DOHH2 (cell line): Measurements from ENCODE around the gene TMPO.
"Not testable (repeated sequence)": the region's sequence is repeated elsewhere in the genome, so short reads cannot be mapped to it uniquely, and the experiment has no call there.

Experiments
- H3F3A ChIP-seq: fragments of 200-600 bp; sonication (generic), shearing (Covaris generic); 2 replicates; pipeline ENCODE4 v1.6.0; 2016; ENCODE audit warnings: antibody characterized with exemption, mild to moderate bottlenecking; ENCODE audit not compliant: control insufficient read depth, insufficient read depth
- H3K27ac ChIP-seq: fragments of 200-600 bp; sonication (generic); 2 replicates; pipeline ENCODE4 v1.5.1; 2014; ENCODE audit warnings: low read depth, mild to moderate bottlenecking, low read length, moderate library complexity
- H3K27me3 ChIP-seq: fragments of 200-600 bp; sonication (generic); 2 replicates; pipeline ENCODE4 v1.6.1; 2014; ENCODE audit warnings: mild to moderate bottlenecking, low read length, mixed read lengths; ENCODE audit not compliant: control insufficient read depth
- H3K36me3 ChIP-seq: fragments of 200-600 bp; sonication (generic); 2 replicates; pipeline ENCODE4 v1.6.1; 2014; ENCODE audit warnings: mild to moderate bottlenecking, low read length, moderate library complexity, mixed read lengths; ENCODE audit not compliant: control insufficient read depth
- H3K4me1 ChIP-seq: fragments of 200-600 bp; sonication (generic); 2 replicates; pipeline ENCODE4 v1.6.1; 2014; ENCODE audit warnings: mild to moderate bottlenecking, low read length, mixed read lengths; ENCODE audit not compliant: control insufficient read depth
- H3K4me2 ChIP-seq: fragments of 200-600 bp; sonication (generic); 2 replicates; pipeline ENCODE4 v1.6.0; 2014; ENCODE audit warnings: mild to moderate bottlenecking, low read length, moderate library complexity
- H3K4me3 ChIP-seq: fragments of 200-600 bp; sonication (generic); 2 replicates; pipeline ENCODE4 v1.5.1; 2014; ENCODE audit warnings: mild to moderate bottlenecking, low read length, mixed read lengths
- H3K79me2 ChIP-seq: fragments of 200-600 bp; sonication (generic); 2 replicates; pipeline ENCODE4 v1.6.1; 2014; ENCODE audit warnings: mild to moderate bottlenecking, low read length, mixed read lengths; ENCODE audit not compliant: control insufficient read depth
- H3K9me2 ChIP-seq: fragments of 200-600 bp; sonication (generic); replicated peaks from 2 replicates; pipeline ENCODE4 v1.6.1; 2014; ENCODE audit warnings: mild to moderate bottlenecking, low read length, mixed read lengths; ENCODE audit not compliant: control insufficient read depth
- H3K9me3 ChIP-seq: fragments of 200-600 bp; sonication (generic); 2 replicates; pipeline ENCODE4 v1.6.1; 2014; ENCODE audit warnings: antibody characterized with exemption, low read length, mixed read lengths; ENCODE audit not compliant: control insufficient read depth, insufficient read depth
- H4K20me1 ChIP-seq: fragments of 200-600 bp; sonication (generic); 2 replicates; pipeline ENCODE4 v1.6.0; 2014; ENCODE audit warnings: low read depth, mild to moderate bottlenecking, antibody characterized with exemption, low read length, moderate library complexity; ENCODE audit not compliant: control insufficient read depth, insufficient read depth
- CTCF ChIP-seq: fragments of 200-600 bp; sonication (generic); IDR thresholded peaks from one replicate; pipeline ENCODE4 v1.5.1; 2014; ENCODE audit warnings: antibody characterized with exemption, mild to moderate bottlenecking, low read depth, low read length; ENCODE audit not compliant: poor library complexity, severe bottlenecking
- EZH2phosphoT487 ChIP-seq: fragments of 200-600 bp; sonication (generic); IDR thresholded peaks from 2 replicates; pipeline ENCODE4 v1.6.1; 2017; ENCODE audit warnings: borderline replicate concordance, mild to moderate bottlenecking, antibody characterized with exemption, low read length, moderate library complexity, mixed read lengths

Gene TMPO

GRCh38 chr12:98595243-98595988 is 80.0 kb downstream of the TMPO start:
- H3K4me3 ChIP-seq, result peak overlapping the region; percentile 88
- peaks cover 26% of the 10 kb centered on the region for H3K4me1 ChIP-seq
- H3K27me3 ChIP-seq, result no peaks in the 10 kb centered on the region
- H3F3A ChIP-seq, result peaks cover 42% of the 10 kb centered on the region
- H3K4me2 ChIP-seq, result peak overlapping the region; percentile 82
- peaks cover 67% of the 10 kb centered on the region for H3K36me3 ChIP-seq
- no peak overlapping the region for H3K27ac ChIP-seq
- peaks cover 63% of the 10 kb centered on the region for H3K79me2 ChIP-seq
- H3K9me2 ChIP-seq, result no peaks in the 10 kb centered on the region
- no peak for TF ChIP-seq CTCF
- TF ChIP-seq EZH2phosphoT487, result no peak
- H4K20me1 ChIP-seq, result peaks cover 37% of the 10 kb centered on the region; the same call in 1 of the 2 replicates
- no peaks in the 10 kb centered on the region for H3K9me3 ChIP-seq

- not testable (repeated sequence) for H3K4me2 ChIP-seq, H3K9me2 ChIP-seq, H3K27me3 ChIP-seq, H3K4me3 ChIP-seq, H3K9me3 ChIP-seq, H3K27ac ChIP-seq
- H3K36me3 ChIP-seq, result peaks cover 86% of the 10 kb centered on the region
- H4K20me1 ChIP-seq, result peaks cover 41% of the 10 kb centered on the region; the same call in 1 of the 2 replicates
- peaks cover 26% of the 10 kb centered on the region for H3K4me1 ChIP-seq
- H3K79me2 ChIP-seq, result peaks cover 63% of the 10 kb centered on the region
- peaks cover 58% of the 10 kb centered on the region for H3F3A ChIP-seq
Observed at GRCh38 chr12:98597313-98597712, 81.9 kb downstream of the TMPO start.
